H9 (cell line): ENCODE results near the gene TCF4. TPM values are rescaled to one million over a fixed set of nuclear protein-coding genes. Genes with fewer than 3 reads are reported as not detected.
A peak's percentile ranks its signal among the peaks of the same experiment; 100 is the strongest.

Source experiments
- DNase-seq: peaks from one replicate; pipeline ENCODE4 v3.0.0-alpha.2; 2017
- H2AFZ ChIP-seq: one replicate; pipeline ENCODE4 v1.6.1; 2013; ENCODE audit warnings: mild to moderate bottlenecking, low read length, control low read depth, moderate library complexity
- H2AK5ac ChIP-seq: 2 replicates; pipeline ENCODE4 v1.6.1; 2013; ENCODE audit warnings: low read length, control low read depth, mixed read lengths; ENCODE audit not compliant: insufficient read length
- H2BK120ac ChIP-seq: one replicate; pipeline ENCODE4 v1.6.1; 2013; ENCODE audit warnings: low read depth, mild to moderate bottlenecking, low read length, control low read depth, inconsistent platforms; ENCODE audit not compliant: poor library complexity, severe bottlenecking
- H2BK12ac ChIP-seq: 2 replicates; pipeline ENCODE4 v1.6.1; 2013; ENCODE audit warnings: low read length, control low read depth, mixed read lengths, low read depth; ENCODE audit not compliant: insufficient read length
- H2BK15ac ChIP-seq: 2 replicates; pipeline ENCODE4 v1.6.1; 2013; ENCODE audit warnings: low read depth, low read length, control low read depth
- H2BK20ac ChIP-seq: one replicate; pipeline ENCODE4 v1.6.1; 2013; ENCODE audit warnings: low read depth, mild to moderate bottlenecking, low read length, control low read depth, inconsistent platforms; ENCODE audit not compliant: poor library complexity, severe bottlenecking
- H2BK5ac ChIP-seq: 2 replicates; pipeline ENCODE4 v1.6.1; 2013; ENCODE audit warnings: low read length, control low read depth, mixed read lengths; ENCODE audit not compliant: insufficient read length
- H3K14ac ChIP-seq: 2 replicates; pipeline ENCODE4 v1.6.1; 2013; ENCODE audit warnings: low read length, control low read depth; ENCODE audit not compliant: insufficient read depth
- H3K18ac ChIP-seq: 2 replicates; pipeline ENCODE4 v1.6.1; 2013; ENCODE audit warnings: low read depth, mild to moderate bottlenecking, mixed read lengths, low read length, control low read depth; ENCODE audit not compliant: insufficient read length
- H3K23ac ChIP-seq: 2 replicates; pipeline ENCODE4 v1.6.1; 2013; ENCODE audit warnings: low read length, control low read depth, mixed read lengths, low read depth; ENCODE audit not compliant: insufficient read length
- H3K23me2 ChIP-seq: 2 replicates; pipeline ENCODE4 v1.6.1; 2013; ENCODE audit warnings: low read depth, mild to moderate bottlenecking, mixed read lengths, low read length, control low read depth; ENCODE audit not compliant: insufficient read length, poor library complexity, severe bottlenecking
- H3K27ac ChIP-seq: 2 replicates; pipeline ENCODE4 v1.5.1; 2013; ENCODE audit warnings: low read length, control low read depth, mixed read lengths, low read depth; ENCODE audit not compliant: insufficient read length
- H3K27me3 ChIP-seq: 2 replicates; pipeline ENCODE4 v1.6.1; 2013; ENCODE audit warnings: low read length, control low read depth, inconsistent platforms; ENCODE audit not compliant: insufficient read depth
- H3K4ac ChIP-seq: 2 replicates; pipeline ENCODE4 v1.6.1; 2013; ENCODE audit warnings: low read depth, mild to moderate bottlenecking, control low read depth, inconsistent platforms, low read length, moderate library complexity
- H3K4me1 ChIP-seq: 2 replicates; pipeline ENCODE4 v1.6.1; 2013; ENCODE audit warnings: low read length, control low read depth, inconsistent platforms; ENCODE audit not compliant: insufficient read depth
- H3K4me2 ChIP-seq: 2 replicates; pipeline ENCODE4 v1.6.1; 2013; ENCODE audit warnings: low read length, control low read depth, mixed read lengths; ENCODE audit not compliant: insufficient read length, insufficient read depth
- H3K56ac ChIP-seq: 2 replicates; pipeline ENCODE4 v1.6.1; 2013; ENCODE audit warnings: low read depth, mild to moderate bottlenecking, mixed read lengths, low read length, control low read depth; ENCODE audit not compliant: insufficient read length
- H3K79me1 ChIP-seq: 2 replicates; pipeline ENCODE4 v1.6.1; 2013; ENCODE audit warnings: low read depth, mild to moderate bottlenecking, moderate library complexity, low read length, control low read depth, inconsistent platforms; ENCODE audit not compliant: insufficient read depth, poor library complexity, severe bottlenecking
- H3K79me2 ChIP-seq: 2 replicates; pipeline ENCODE4 v1.6.1; 2013; ENCODE audit warnings: low read length, control low read depth, inconsistent platforms; ENCODE audit not compliant: insufficient read depth
- H3K9ac ChIP-seq: 2 replicates; pipeline ENCODE4 v1.6.1; 2013; ENCODE audit warnings: low read length, control low read depth, mixed read lengths; ENCODE audit not compliant: insufficient read length; ENCODE audit errors: extremely low read depth
- H3K9me3 ChIP-seq: one replicate; pipeline ENCODE4 v1.6.1; 2013; ENCODE audit warnings: low read depth, low read length, inconsistent platforms; ENCODE audit not compliant: control insufficient read depth
- H3T11ph ChIP-seq: one replicate; pipeline ENCODE4 v1.6.1; 2013; ENCODE audit warnings: mild to moderate bottlenecking, low read length, control low read depth, inconsistent platforms
- H4K20me1 ChIP-seq: one replicate; pipeline ENCODE4 v1.6.1; 2013; ENCODE audit not compliant: control insufficient read depth, insufficient read length, insufficient read depth
- H4K5ac ChIP-seq: 2 replicates; pipeline ENCODE4 v1.6.1; 2013; ENCODE audit warnings: low read depth, mild to moderate bottlenecking, mixed read lengths, low read length, control low read depth; ENCODE audit not compliant: insufficient read length
- H4K8ac ChIP-seq: replicated peaks from 2 replicates; pipeline ENCODE4 v1.6.1; 2013; ENCODE audit warnings: low read length, control low read depth, mixed read lengths, low read depth; ENCODE audit not compliant: insufficient read length
- H4K91ac ChIP-seq: 2 replicates; pipeline ENCODE4 v1.6.1; 2013; ENCODE audit warnings: low read depth, mild to moderate bottlenecking, moderate library complexity, mixed read lengths, low read length, control low read depth; ENCODE audit not compliant: insufficient read length
- H3K27ac Mint-ChIP-seq, 3 experiments: 2 replicates in 2 of 3; 3 replicates in 1 of 3; pipeline ENCODE4 v1.8.0; 2020 to 2021; ENCODE audit warnings: mixed read lengths in 3 of 3, mild to moderate bottlenecking in 1 of 3, moderate library complexity in 1 of 3
- H3K27me3 Mint-ChIP-seq: 2 replicates; pipeline ENCODE4 v1.8.0; 2021; ENCODE audit warnings: low read depth, mild to moderate bottlenecking, moderate library complexity, mixed read lengths
- H3K36me3 Mint-ChIP-seq, 3 experiments: 2 replicates in 2 of 3; 3 replicates in 1 of 3; pipeline ENCODE4 v1.8.0; 2020 to 2021; ENCODE audit warnings: low read depth in 3 of 3, mixed read lengths in 3 of 3; ENCODE audit not compliant: insufficient read depth in 1 of 3
- H3K4me1 Mint-ChIP-seq, 2 experiments: 2 replicates each; pipeline ENCODE4 v1.8.0; 2020; ENCODE audit warnings: mixed read lengths in 2 of 2
- H3K4me3 Mint-ChIP-seq, 2 experiments: 2 replicates in 1 of 2; 3 replicates in 1 of 2; pipeline ENCODE4 v1.8.0; 2020 to 2021; ENCODE audit warnings: mild to moderate bottlenecking in 2 of 2, mixed read lengths in 2 of 2, moderate library complexity in 1 of 2
- H3K9me3 Mint-ChIP-seq, 2 experiments: 2 replicates in 1 of 2; 3 replicates in 1 of 2; pipeline ENCODE4 v1.8.0; 2020; ENCODE audit warnings: mild to moderate bottlenecking in 2 of 2, mixed read lengths in 2 of 2, moderate library complexity in 1 of 2
- WGBS: extraction: QIAGEN DNeasy Blood & Tissue Kit; methylation state at CpG from one replicate; pipeline ENCODE4 v1.1.7; 2013; ENCODE audit warnings: missing lambda C conversion rate, low lambda C conversion rate, mixed read lengths; ENCODE audit not compliant: insufficient read length; ENCODE audit errors: extremely low coverage; 5-methylcytosine and 5-hydroxymethylcytosine counted together
- total RNA-seq: library from RNA; stranded (reverse); gene quantifications from 2 replicates; pipeline ENCODE4 v1.2.1, GENCODE V29; 2021
- TF ChIP-seq, protein P1 (sequence below): fragments of 200-600 bp; sonication (generic); conservative IDR thresholded peaks from 3 replicates; pipeline ENCODE4 v1.8.0; 2021; ENCODE audit warnings: antibody characterized with exemption, mild to moderate bottlenecking

The TCF4 gene
- total RNA-seq, 1 experiment from 2014 or later: 99.4 TPM

DNA sequence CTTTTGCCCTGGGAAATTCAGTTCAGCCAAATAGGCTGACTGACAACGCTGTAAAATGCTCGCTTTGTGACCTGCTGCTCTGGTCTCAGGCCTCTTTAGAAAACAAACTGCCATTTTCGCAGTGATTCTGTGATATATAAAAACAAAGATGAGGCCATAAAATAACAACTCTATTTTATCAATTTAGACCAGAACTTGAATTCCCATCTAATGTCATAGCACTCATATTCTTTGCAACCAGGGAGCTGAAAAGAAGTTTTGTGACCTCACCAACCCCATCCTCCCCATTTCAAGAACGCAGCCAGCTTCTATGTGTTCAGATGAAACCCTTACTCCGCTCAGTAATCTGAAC lies 40.3 kb downstream of the TCF4 start:
- TF ChIP-seq, protein P1, sequence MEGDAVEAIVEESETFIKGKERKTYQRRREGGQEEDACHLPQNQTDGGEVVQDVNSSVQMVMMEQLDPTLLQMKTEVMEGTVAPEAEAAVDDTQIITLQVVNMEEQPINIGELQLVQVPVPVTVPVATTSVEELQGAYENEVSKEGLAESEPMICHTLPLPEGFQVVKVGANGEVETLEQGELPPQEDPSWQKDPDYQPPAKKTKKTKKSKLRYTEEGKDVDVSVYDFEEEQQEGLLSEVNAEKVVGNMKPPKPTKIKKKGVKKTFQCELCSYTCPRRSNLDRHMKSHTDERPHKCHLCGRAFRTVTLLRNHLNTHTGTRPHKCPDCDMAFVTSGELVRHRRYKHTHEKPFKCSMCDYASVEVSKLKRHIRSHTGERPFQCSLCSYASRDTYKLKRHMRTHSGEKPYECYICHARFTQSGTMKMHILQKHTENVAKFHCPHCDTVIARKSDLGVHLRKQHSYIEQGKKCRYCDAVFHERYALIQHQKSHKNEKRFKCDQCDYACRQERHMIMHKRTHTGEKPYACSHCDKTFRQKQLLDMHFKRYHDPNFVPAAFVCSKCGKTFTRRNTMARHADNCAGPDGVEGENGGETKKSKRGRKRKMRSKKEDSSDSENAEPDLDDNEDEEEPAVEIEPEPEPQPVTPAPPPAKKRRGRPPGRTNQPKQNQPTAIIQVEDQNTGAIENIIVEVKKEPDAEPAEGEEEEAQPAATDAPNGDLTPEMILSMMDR: no peak
- no peak overlapping the region for H3T11ph ChIP-seq
- Mint-ChIP-seq H3K9me3 (no peaks in the 10 kb centered on the region), H3K27ac (peak overlapping the region in 2 of 3 experiments; percentile 57 to 87; a peak in 3 of 7 replicates), H3K4me3 (0 out of 5 replicates have a peak overlapping the region, but pooled peaks of 1 of the 2 experiments have one; percentile 27), H3K36me3 (peaks cover 5 to 12% (median 6%) of the 10 kb centered on the region in 3 experiments; a peak in 5 of 7 replicates), H3K27me3 (no peaks in the 10 kb centered on the region), H3K4me1 (peaks cover 60 to 71% of the 10 kb centered on the region in 2 experiments)
- no peak overlapping the region for H2BK12ac ChIP-seq
- no peak overlapping the region for H4K8ac ChIP-seq
- peaks cover 6% of the 10 kb centered on the region; the same call in 1 of the 2 replicates for H3K4me1 ChIP-seq
- H3K18ac ChIP-seq: no peak overlapping the region
- no CpG with 5 or more reads among the region's 5 CpGs for WGBS
- no peak overlapping the region for H3K4me2 ChIP-seq
- H3K56ac ChIP-seq: no peak overlapping the region
- no peak overlapping the region for H2BK20ac ChIP-seq
- H3K27me3 ChIP-seq: no peaks in the 10 kb centered on the region
- no peak overlapping the region for H2AK5ac ChIP-seq
- H2BK5ac ChIP-seq: no peak overlapping the region
- no peak overlapping the region for H4K5ac ChIP-seq
- H3K9me3 ChIP-seq: no peaks in the 10 kb centered on the region
- no peak overlapping the region for H2BK120ac ChIP-seq
- no peak for DNase-seq
- no peak overlapping the region for H2AFZ ChIP-seq
- H4K91ac ChIP-seq: no peak overlapping the region
- no peak overlapping the region for H3K27ac ChIP-seq
- H2BK15ac ChIP-seq: no peak overlapping the region
- peaks cover 12% of the 10 kb centered on the region; the same call in 1 of the 2 replicates for H3K79me2 ChIP-seq
- no peak overlapping the region for H3K9ac ChIP-seq
- no peaks in the 10 kb centered on the region for H3K79me1 ChIP-seq
- H3K23me2 ChIP-seq: no peaks in the 10 kb centered on the region
- no peaks in the 10 kb centered on the region for H4K20me1 ChIP-seq
- no peak overlapping the region for H3K14ac ChIP-seq
- no peak overlapping the region for H3K4ac ChIP-seq
- no peak overlapping the region for H3K23ac ChIP-seq
